Measurements from ENCODE around the gene C9orf50. TPM values are rescaled to one million over a fixed set of nuclear protein-coding genes. Genes with fewer than 3 reads are reported as not detected.
"Not testable (repeated sequence)": the region's sequence is repeated elsewhere in the genome, so short reads cannot be mapped to it uniquely, and the experiment has no call there.

Gene C9orf50
- total and polyA plus RNA-seq, 4 donors: 0.44 to 0.60 (median 0.59) TPM; not detected in 1

DNA sequence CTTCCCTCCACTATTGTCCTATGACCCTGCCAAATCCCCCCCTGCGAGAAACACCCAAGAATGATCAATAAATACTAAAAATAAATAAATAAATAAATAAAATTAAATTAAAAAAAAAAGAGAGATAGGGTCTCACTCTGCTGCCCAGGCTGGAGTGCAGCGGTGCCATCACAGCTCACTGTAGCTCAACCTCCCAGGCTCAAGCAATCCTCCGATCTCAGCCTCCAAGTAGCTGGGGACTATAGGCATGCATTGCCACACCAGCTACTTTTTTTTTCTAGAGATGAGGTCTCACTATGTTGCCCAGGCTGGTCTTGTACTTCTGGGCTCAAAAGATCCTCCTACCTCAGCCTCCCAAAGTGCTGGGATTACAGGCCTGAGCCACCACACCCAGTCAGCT lies 41.3 kb upstream of the C9orf50 start:
- not testable (repeated sequence) for H3K27ac ChIP-seq (ENCODE audit: low read depth, low read length); H3K4me3 ChIP-seq (ENCODE audit: low read depth, low read length); H3K9me3 ChIP-seq (ENCODE audit: control insufficient read depth, insufficient read depth, low read length); H3K36me3 ChIP-seq (ENCODE audit: control insufficient read depth, insufficient read depth, low read length); DNase-seq (ENCODE audit: low read depth in 4 of 6, low spot score in 6 of 6)
- H3K27me3 ChIP-seq (ENCODE audit: control insufficient read depth, insufficient read depth, low read length): peaks cover 33% of the 10 kb centered on the region
- 96% methylated on average over 2 of the region's 3 CpGs for WGBS (ENCODE audit: insufficient coverage)
- H3K4me1 ChIP-seq (ENCODE audit: control insufficient read depth, insufficient read depth, low read length): peaks cover 16% of the 10 kb centered on the region

DNA sequence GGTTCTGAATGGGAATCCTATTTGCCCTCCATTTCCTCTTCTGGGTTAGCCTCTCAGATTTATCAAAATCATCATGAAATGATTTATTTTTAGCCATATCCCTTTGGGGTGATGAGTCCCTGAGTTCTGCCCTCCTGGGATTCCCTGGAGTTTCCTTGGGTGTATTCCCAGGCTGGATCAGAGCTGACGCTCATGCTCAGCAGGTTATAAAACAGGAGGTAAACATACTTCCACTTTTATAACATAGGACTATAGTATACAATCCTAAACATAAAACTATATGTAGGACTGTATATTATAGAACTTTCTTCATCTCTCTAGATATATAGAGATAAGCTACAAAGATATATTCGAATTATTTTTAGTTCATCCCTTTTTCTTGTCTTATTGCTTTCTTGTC lies 40.1 kb upstream of the C9orf50 start:
- no peaks in the 10 kb centered on the region for H3K36me3 ChIP-seq (ENCODE audit: control insufficient read depth, insufficient read depth, low read length)
- no peak overlapping the region for H3K27ac ChIP-seq (ENCODE audit: low read depth, low read length)
- H3K27me3 ChIP-seq (ENCODE audit: control insufficient read depth, insufficient read depth, low read length): peaks cover 21% of the 10 kb centered on the region
- H3K4me3 ChIP-seq (ENCODE audit: low read depth, low read length): no peak overlapping the region
- H3K4me1 ChIP-seq (ENCODE audit: control insufficient read depth, insufficient read depth, low read length): peaks cover 9% of the 10 kb centered on the region
- H3K9me3 ChIP-seq (ENCODE audit: control insufficient read depth, insufficient read depth, low read length): no peaks in the 10 kb centered on the region
- DNase-seq (ENCODE audit: low read depth in 4 of 6, low spot score in 6 of 6): no peak
- WGBS (ENCODE audit: insufficient coverage): 100% methylated on average over 1 of the region's 2 CpGs

DNA sequence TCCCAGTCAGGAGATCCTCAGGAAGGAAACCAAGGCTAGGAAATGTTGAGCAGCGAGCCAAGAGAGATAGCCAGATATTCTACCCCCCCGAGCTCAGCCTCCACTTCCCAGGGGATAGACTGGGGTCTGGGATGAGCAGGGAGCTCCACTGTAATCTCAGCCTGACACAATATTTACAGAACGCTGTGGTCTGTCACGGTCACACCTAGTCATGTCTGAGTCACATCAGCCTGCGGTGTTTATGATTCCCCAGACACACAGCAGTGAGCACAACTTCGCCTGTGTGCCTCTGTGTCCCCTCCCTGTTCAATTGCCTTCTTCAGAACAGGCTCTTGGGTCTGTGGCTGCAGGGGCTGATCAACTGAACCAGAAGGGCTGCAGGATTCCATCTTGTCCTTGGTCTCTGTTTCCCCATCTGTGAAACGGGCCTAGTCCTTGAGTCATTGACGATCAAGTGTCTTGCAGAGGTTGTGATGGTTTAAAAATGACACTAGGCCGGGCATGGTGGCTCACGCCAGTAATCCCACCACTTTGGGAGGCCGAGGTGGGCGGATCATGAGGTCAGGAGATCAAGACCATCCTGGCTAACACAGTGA lies 36.0 kb upstream of the C9orf50 start:
- 85% methylated on average over 10 of the region's 12 CpGs for WGBS (ENCODE audit: insufficient coverage)
- H3K9me3 ChIP-seq (ENCODE audit: control insufficient read depth, insufficient read depth, low read length): no peaks in the 10 kb centered on the region
- no peak overlapping the region for H3K27ac ChIP-seq (ENCODE audit: low read depth, low read length)
- DNase-seq (ENCODE audit: low read depth in 4 of 6, low spot score in 6 of 6): no peak
- H3K4me3 ChIP-seq (ENCODE audit: low read depth, low read length): no peak overlapping the region
- H3K36me3 ChIP-seq (ENCODE audit: control insufficient read depth, insufficient read depth, low read length): no peaks in the 10 kb centered on the region
- no peaks in the 10 kb centered on the region for H3K27me3 ChIP-seq (ENCODE audit: control insufficient read depth, insufficient read depth, low read length)
- H3K4me1 ChIP-seq (ENCODE audit: control insufficient read depth, insufficient read depth, low read length): peaks cover 15% of the 10 kb centered on the region

DNA sequence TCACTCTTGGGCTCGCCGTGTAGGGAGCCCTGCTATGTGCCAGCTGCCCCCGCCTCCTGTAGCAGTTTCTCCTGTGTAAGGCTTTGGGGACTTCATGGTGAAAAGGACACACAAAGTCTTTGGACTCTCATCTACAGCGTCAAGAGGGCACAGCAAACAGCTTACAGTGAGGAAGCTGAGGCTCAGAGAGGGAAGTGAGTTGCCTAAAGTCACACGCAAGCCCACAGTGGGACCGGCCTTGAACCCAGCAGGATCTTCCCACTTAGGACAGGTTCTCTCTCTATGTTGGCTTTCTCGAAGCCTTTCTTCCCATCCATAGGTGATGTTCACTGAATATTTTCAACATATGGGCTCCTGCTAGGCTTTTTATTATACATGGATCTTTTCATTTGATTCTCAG lies 34.8 kb upstream of the C9orf50 start:
- Histone ChIP-seq H3K27me3 (ENCODE audit: control insufficient read depth, insufficient read depth, low read length) (no peaks in the 10 kb centered on the region), H3K36me3 (ENCODE audit: control insufficient read depth, insufficient read depth, low read length) (no peaks in the 10 kb centered on the region), H3K9me3 (ENCODE audit: control insufficient read depth, insufficient read depth, low read length) (no peaks in the 10 kb centered on the region), H3K4me1 (ENCODE audit: control insufficient read depth, insufficient read depth, low read length) (peaks cover 15% of the 10 kb centered on the region), H3K4me3 (ENCODE audit: low read depth, low read length) (no peak overlapping the region), H3K27ac (ENCODE audit: low read depth, low read length) (no peak overlapping the region)
- no peak for DNase-seq (ENCODE audit: low read depth in 4 of 6, low spot score in 6 of 6)
- 94% methylated on average over 4 of the region's 7 CpGs for WGBS (ENCODE audit: insufficient coverage)

DNA sequence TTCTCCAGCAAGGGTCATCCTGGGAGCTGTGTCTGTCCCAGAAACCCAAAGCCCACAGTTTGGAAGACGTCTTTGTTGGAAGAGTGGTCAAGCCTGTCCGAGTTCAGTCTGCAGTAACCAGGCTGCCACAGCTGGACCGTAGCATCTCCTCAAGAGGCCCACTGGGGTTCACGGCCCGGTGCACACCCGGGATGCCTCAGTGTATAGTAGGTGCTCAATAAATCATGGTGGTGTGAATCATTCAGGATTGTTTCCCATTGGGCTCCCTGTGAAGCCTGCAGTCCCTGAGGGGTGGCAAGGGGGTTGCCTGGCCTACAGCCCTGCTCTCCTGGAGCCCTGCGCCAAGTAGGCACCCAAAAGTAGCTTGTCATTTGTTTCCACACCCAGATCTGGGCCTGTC lies 34.3 kb upstream of the C9orf50 start:
- Histone ChIP-seq H3K4me1 (ENCODE audit: control insufficient read depth, insufficient read depth, low read length) (peaks cover 15% of the 10 kb centered on the region), H3K4me3 (ENCODE audit: low read depth, low read length) (no peak overlapping the region), H3K27me3 (ENCODE audit: control insufficient read depth, insufficient read depth, low read length) (no peaks in the 10 kb centered on the region), H3K36me3 (ENCODE audit: control insufficient read depth, insufficient read depth, low read length) (no peaks in the 10 kb centered on the region), H3K9me3 (ENCODE audit: control insufficient read depth, insufficient read depth, low read length) (no peaks in the 10 kb centered on the region), H3K27ac (ENCODE audit: low read depth, low read length) (no peak overlapping the region)
- WGBS (ENCODE audit: insufficient coverage): 91% methylated on average over 7 of the region's 7 CpGs
- no peak for DNase-seq (ENCODE audit: low read depth in 4 of 6, low spot score in 6 of 6)

DNA sequence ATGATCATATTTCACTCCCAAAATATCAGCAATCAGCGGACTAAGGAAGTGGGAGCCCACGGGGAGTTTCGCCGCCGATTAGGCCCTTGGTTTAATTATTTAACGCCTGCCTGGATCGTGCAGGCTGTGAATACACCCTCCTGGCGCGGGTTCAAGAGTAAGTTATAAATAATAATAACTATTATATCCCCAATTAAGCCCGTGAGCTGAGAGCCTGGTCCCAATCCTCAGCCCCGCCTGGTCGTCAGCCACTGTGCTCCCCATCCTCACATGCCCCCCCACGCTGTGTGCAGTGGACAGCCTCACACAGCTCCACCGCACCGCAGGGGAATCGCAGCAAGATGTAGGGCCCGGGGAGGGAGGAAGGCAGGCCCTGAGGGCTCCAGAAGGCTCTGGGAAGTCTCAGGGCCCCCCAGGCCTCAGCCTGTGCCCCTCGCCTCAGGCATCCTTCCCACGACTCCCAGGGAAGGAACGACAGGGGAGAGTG lies 33.7 kb upstream of the C9orf50 start:
- H3K36me3 ChIP-seq (ENCODE audit: control insufficient read depth, insufficient read depth, low read length): no peaks in the 10 kb centered on the region
- 56% methylated on average over 7 of the region's 20 CpGs for WGBS (ENCODE audit: insufficient coverage)
- peaks cover 18% of the 10 kb centered on the region for H3K4me1 ChIP-seq (ENCODE audit: control insufficient read depth, insufficient read depth, low read length)
- peak in 1 of 6 donors; percentile 58 for DNase-seq (ENCODE audit: low read depth in 4 of 6, low spot score in 6 of 6)
- H3K27me3 ChIP-seq (ENCODE audit: control insufficient read depth, insufficient read depth, low read length): no peaks in the 10 kb centered on the region
- no peak overlapping the region for H3K4me3 ChIP-seq (ENCODE audit: low read depth, low read length)
- H3K9me3 ChIP-seq (ENCODE audit: control insufficient read depth, insufficient read depth, low read length): no peaks in the 10 kb centered on the region
- no peak overlapping the region for H3K27ac ChIP-seq (ENCODE audit: low read depth, low read length)

DNA sequence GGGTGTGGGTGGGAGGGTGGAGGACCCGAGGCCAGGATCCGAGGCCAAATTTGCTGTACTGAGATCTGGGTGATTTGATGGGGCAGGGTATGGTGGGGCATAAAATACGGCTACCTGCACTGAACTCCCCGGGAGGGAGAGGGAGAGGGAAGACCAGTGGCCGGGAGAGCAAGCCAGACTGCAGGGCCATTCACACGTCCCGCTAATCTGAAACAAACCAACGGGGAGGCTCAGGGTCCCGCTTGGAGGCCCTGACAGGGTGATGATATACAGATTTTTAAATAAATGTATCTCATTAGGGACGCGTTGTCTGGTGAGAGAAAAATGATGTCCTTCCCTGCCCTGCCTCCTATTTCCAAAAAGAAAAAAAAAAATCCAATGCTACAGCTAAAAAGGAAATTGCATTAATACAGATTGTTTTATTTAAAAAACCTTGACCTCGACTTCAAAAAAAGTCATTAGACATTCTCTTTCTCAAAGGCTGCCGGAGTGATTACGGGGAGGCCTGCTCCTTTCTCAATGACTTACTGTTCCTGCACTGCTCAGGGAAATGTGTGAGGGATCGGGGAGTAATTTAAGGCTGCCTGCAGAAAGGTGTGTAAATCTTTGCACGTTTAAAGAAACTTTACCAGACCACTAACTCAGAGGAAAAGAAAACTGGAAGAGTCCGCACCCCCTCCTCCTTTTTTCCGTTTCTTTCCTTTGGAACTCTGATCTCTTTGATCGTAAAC lies 33.1 kb upstream of the C9orf50 start:
- DNase-seq (ENCODE audit: low read depth in 4 of 6, low spot score in 6 of 6): peak in 1 of 6 donors; percentile 62
- 19% methylated on average over 5 of the region's 19 CpGs for WGBS (ENCODE audit: insufficient coverage)

DNA sequence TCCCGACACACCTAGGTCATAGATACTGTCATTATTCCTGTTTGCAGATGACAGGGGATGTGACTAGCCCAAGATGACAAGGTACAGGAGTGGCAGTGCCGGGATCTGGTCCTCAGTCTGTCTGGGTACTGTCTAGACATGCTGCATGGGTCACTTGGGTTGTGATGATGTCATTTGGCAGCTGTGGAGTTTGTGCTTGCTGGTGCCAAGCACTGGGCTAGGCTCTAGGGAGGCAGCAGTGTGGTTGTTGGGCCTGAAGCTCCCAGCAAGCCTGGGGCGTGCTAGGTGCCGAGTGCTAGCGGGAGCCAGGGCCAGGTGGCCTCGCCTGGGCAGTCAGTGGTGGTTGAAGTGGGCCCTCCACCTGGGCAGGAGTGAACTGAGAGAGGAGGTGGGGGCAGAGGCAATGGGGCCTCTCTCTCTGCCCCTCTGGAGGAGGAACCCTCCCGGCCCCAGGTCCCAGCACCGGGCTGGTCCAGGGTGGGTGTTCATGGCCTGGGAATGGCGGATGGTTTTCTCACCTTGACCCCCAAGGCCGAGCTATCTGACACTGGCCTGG lies 29.9 kb upstream of the C9orf50 start:
- no peaks in the 10 kb centered on the region for H3K9me3 ChIP-seq (ENCODE audit: control insufficient read depth, insufficient read depth, low read length)
- no peaks in the 10 kb centered on the region for H3K36me3 ChIP-seq (ENCODE audit: control insufficient read depth, insufficient read depth, low read length)
- no peak overlapping the region for H3K27ac ChIP-seq (ENCODE audit: low read depth, low read length)
- H3K4me1 ChIP-seq (ENCODE audit: control insufficient read depth, insufficient read depth, low read length): peaks cover 24% of the 10 kb centered on the region
- WGBS (ENCODE audit: insufficient coverage): 95% methylated on average over 9 of the region's 10 CpGs
- H3K4me3 ChIP-seq (ENCODE audit: low read depth, low read length): no peak overlapping the region
- H3K27me3 ChIP-seq (ENCODE audit: control insufficient read depth, insufficient read depth, low read length): peaks cover 2% of the 10 kb centered on the region
- no peak for DNase-seq (ENCODE audit: low read depth in 4 of 6, low spot score in 6 of 6)

More for the DNA sequence above, 33.1 kb upstream of the C9orf50 start:
- H3K27ac ChIP-seq (ENCODE audit: low read depth, low read length): no peak overlapping the region
- no peak overlapping the region for H3K4me3 ChIP-seq (ENCODE audit: low read depth, low read length)
- H3K36me3 ChIP-seq (ENCODE audit: control insufficient read depth, insufficient read depth, low read length): no peaks in the 10 kb centered on the region
- H3K9me3 ChIP-seq (ENCODE audit: control insufficient read depth, insufficient read depth, low read length): no peaks in the 10 kb centered on the region
- H3K27me3 ChIP-seq (ENCODE audit: control insufficient read depth, insufficient read depth, low read length): peaks cover 2% of the 10 kb centered on the region
- peaks cover 24% of the 10 kb centered on the region for H3K4me1 ChIP-seq (ENCODE audit: control insufficient read depth, insufficient read depth, low read length)

DNA sequence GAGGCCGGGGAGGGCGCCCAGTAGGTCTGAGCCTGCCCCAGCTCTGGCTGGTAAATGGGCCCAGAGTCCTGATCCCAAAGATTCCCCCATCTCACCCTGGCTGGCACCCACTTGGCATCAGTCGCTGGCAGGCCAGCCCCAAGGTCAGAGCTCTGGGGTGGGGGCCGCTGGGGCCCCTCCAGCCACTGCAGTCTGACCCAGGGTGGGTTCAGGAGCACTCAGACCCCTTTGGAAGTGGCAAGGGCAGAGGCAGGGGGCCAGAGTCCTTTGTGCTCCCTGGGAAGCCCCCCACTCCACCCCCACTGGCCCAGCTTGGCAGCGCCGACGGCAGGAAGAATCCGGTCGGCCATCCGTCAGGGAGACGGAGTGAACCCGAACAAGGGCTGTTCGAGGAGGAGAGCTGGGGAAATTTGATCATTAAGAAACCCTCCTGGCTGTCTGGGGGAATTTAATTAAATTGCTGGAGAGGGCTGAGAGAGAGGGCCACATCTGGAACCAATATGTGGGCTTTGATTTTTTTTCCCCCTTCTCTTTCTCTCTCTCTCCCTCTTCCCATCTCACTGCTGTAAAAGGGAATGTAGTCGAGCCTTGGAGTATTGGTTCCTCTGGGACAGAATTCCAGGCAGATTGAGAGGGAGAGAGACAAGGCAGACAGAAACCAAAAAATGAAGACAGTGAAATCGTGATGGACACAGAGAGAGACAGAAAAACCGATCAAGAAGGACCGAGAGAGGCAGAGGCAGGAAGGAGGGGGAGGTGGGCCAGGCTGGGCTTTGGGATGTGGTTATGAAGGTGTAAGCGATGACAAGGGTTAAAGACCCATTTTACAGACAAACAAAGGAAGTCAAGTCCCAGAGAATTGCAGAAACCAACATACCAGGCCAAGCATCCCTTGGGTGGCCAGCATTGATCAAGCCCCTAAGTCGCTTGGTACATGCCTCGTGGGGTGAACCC lies 29.1 kb upstream of the C9orf50 start:
- Histone ChIP-seq H3K9me3 (ENCODE audit: control insufficient read depth, insufficient read depth, low read length) (no peaks in the 10 kb centered on the region), H3K36me3 (ENCODE audit: control insufficient read depth, insufficient read depth, low read length) (no peaks in the 10 kb centered on the region), H3K27ac (ENCODE audit: low read depth, low read length) (no peak overlapping the region), H3K4me1 (ENCODE audit: control insufficient read depth, insufficient read depth, low read length) (peaks cover 22% of the 10 kb centered on the region), H3K27me3 (ENCODE audit: control insufficient read depth, insufficient read depth, low read length) (peaks cover 2% of the 10 kb centered on the region), H3K4me3 (ENCODE audit: low read depth, low read length) (no peak overlapping the region)
- WGBS (ENCODE audit: insufficient coverage): 49% methylated on average over 15 of the region's 20 CpGs
- no peak for DNase-seq (ENCODE audit: low read depth in 4 of 6, low spot score in 6 of 6)
